Activated CD4-positive, alpha-beta T cell treated with anti-CD3 and anti-CD28 coated beads for 36 hours (primary cell): Measurements from ENCODE around the gene CCR5. TPM values are rescaled to one million over a fixed set of nuclear protein-coding genes. Genes with fewer than 3 reads are reported as not detected.

Experiments
- ATAC-seq: fragments of 200-7000 bp; cut with Tn5 transposase; one replicate; pipeline ENCODE4 v1.10.0; 2021; ENCODE audit warnings: mild to moderate bottlenecking, moderate library complexity
- CTCF ChIA-PET: fragments of 350-600 bp; sonication (Branson Sonifier 250); formaldehyde crosslinking; loops from one replicate; lab custom pipeline; 2021; ENCODE audit warnings: antibody characterized with exemption; lab: Charles Lee
- POLR2A ChIA-PET: fragments of 350-600 bp; sonication (Branson Sonifier 250); formaldehyde crosslinking; loops from one replicate; lab custom pipeline; 2021; ENCODE audit warnings: antibody characterized with exemption, inconsistent platforms; lab: Charles Lee
- DNase-seq: peaks from one replicate; pipeline ENCODE4 v3.0.0-alpha.2; 2020
- H3K27ac Mint-ChIP-seq: one replicate; pipeline ENCODE4 v1.8.0; 2021; ENCODE audit warnings: mixed read lengths
- H3K27me3 Mint-ChIP-seq: one replicate; pipeline ENCODE4 v1.8.0; 2021; ENCODE audit warnings: mixed read lengths
- H3K36me3 Mint-ChIP-seq: one replicate; pipeline ENCODE4 v1.8.0; 2021; ENCODE audit warnings: low read depth, mixed read lengths
- H3K4me1 Mint-ChIP-seq: one replicate; pipeline ENCODE4 v1.8.0; 2021; ENCODE audit warnings: mixed read lengths
- H3K4me3 Mint-ChIP-seq: one replicate; pipeline ENCODE4 v1.8.0; 2021; ENCODE audit warnings: mild to moderate bottlenecking, moderate library complexity, mixed read lengths
- H3K9me3 Mint-ChIP-seq: one replicate; pipeline ENCODE4 v1.8.0; 2021; ENCODE audit warnings: low read depth, mixed read lengths
- intact Hi-C, 2 experiments: fragments of 100-400 bp; cut with DNase I in 1 of 2; cut with micrococcal nuclease in 1 of 2; formaldehyde crosslinking; loops; one replicate each; pipeline versions ENCODE4 v1.14.2 to v1.15.1; 2022 to 2024; cut with DNase I, micrococcal nuclease
- total RNA-seq, 2 experiments: library from RNA; stranded (reverse); gene quantifications; one replicate each; pipeline ENCODE4 v1.2.3, GENCODE V29; 2021

Gene CCR5
- total RNA-seq, 2 experiments from 2014 or later: 0.14 to 0.25 TPM

- no peak for DNase-seq
- Mint-ChIP-seq H3K9me3 (no peaks in the 10 kb centered on the region), H3K4me1 (peaks cover 38% of the 10 kb centered on the region), H3K4me3 (no peak overlapping the region), H3K27ac (no peak overlapping the region), H3K27me3 (peaks cover 37% of the 10 kb centered on the region), H3K36me3 (no peaks in the 10 kb centered on the region)
- ATAC-seq: no peak
- CTCF ChIA-PET: interaction anchor here (1.9 to 2.6 kb wide), 2 partner anchors 11 to 445 kb away, joined by 4 to 17 read pairs; no protein-coding TSS in a partner anchor
- intact Hi-C loops: no loop called here
- POLR2A ChIA-PET: no interaction called here
Observed at GRCh38 chr3:46358466-46358865, 12.3 kb upstream of the CCR5 start.

GRCh38 chr3:46359733-46360493, 10.8 kb upstream of the CCR5 start:
- no peak overlapping the region for H3K27ac Mint-ChIP-seq
- intact Hi-C loops: loop anchor here (1.0 kb wide), 4 partner anchors 9 to 66 kb away; partner anchors contain the start of gene CCR5 (in 1 of the 2)
- POLR2A ChIA-PET: interaction anchor here (1.2 kb wide), 1 partner anchor 10 kb away, joined by 16 read pairs; the partner anchor contains the start of gene CCR5
- H3K4me1 Mint-ChIP-seq: peaks cover 27% of the 10 kb centered on the region
- DNase-seq: peak; percentile 57
- CTCF ChIA-PET: interaction anchor here (0.6 to 2.6 kb wide), 17 partner anchors 9 to 447 kb away, joined by 3 to 17 read pairs (median 3); partner anchors contain the start of gene CXCR6
- H3K9me3 Mint-ChIP-seq: no peaks in the 10 kb centered on the region
- peaks cover 42% of the 10 kb centered on the region for H3K27me3 Mint-ChIP-seq
- no peaks in the 10 kb centered on the region for H3K36me3 Mint-ChIP-seq
- ATAC-seq: peak; percentile 95
- no peak overlapping the region for H3K4me3 Mint-ChIP-seq

- ChIA-PET POLR2A (no interaction called here), CTCF (interaction anchor here (1.2 to 2.6 kb wide), 4 partner anchors 8 to 267 kb away, joined by 3 to 17 read pairs (median 4); no protein-coding TSS in a partner anchor)
- H3K27ac Mint-ChIP-seq: no peak overlapping the region
- H3K4me3 Mint-ChIP-seq: no peak overlapping the region
- DNase-seq: no peak
- ATAC-seq: no peak
- H3K27me3 Mint-ChIP-seq: peaks cover 38% of the 10 kb centered on the region
- H3K9me3 Mint-ChIP-seq: no peaks in the 10 kb centered on the region
- H3K36me3 Mint-ChIP-seq: no peaks in the 10 kb centered on the region
- intact Hi-C loops: loop anchor here (1.0 kb wide), 3 partner anchors 8 to 67 kb away; partner anchors contain the start of gene CCR5 (in 1 of the 2)
- H3K4me1 Mint-ChIP-seq: peaks cover 27% of the 10 kb centered on the region
Observed at GRCh38 chr3:46360907-46361306, 9.8 kb upstream of the CCR5 start.

GRCh38 chr3:46361408-46362283, 9.1 kb upstream of the CCR5 start:
- Mint-ChIP-seq H3K27me3 (peaks cover 36% of the 10 kb centered on the region), H3K36me3 (no peaks in the 10 kb centered on the region), H3K4me1 (peaks cover 27% of the 10 kb centered on the region), H3K27ac (no peak overlapping the region), H3K4me3 (no peak overlapping the region), H3K9me3 (no peaks in the 10 kb centered on the region)
- intact Hi-C loops: no loop called here
- DNase-seq: no peak
- CTCF ChIA-PET: interaction anchor here (1.4 kb wide), 1 partner anchor 65 kb away, joined by 3 read pairs; no protein-coding TSS in a partner anchor
- ATAC-seq: peak; percentile 38
- POLR2A ChIA-PET: no interaction called here

GRCh38 chr3:46365041-46365440, 5.7 kb upstream of the CCR5 start:
- DNase-seq (no peak), ATAC-seq (no peak)
- H3K9me3 Mint-ChIP-seq: no peaks in the 10 kb centered on the region
- H3K4me3 Mint-ChIP-seq: no peak overlapping the region
- H3K27ac Mint-ChIP-seq: no peak overlapping the region
- H3K36me3 Mint-ChIP-seq: no peaks in the 10 kb centered on the region
- H3K4me1 Mint-ChIP-seq: peaks cover 35% of the 10 kb centered on the region
- intact Hi-C loops: no loop called here
- ChIA-PET CTCF (interaction anchor here (1.0 to 1.4 kb wide), 3 partner anchors 12 to 88 kb away, joined by 3 to 5 read pairs (median 4); no protein-coding TSS in a partner anchor), POLR2A (no interaction called here)
- peaks cover 35% of the 10 kb centered on the region for H3K27me3 Mint-ChIP-seq

GRCh38 chr3:46365737-46366524, 4.8 kb upstream of the CCR5 start:
- Mint-ChIP-seq H3K27me3 (peaks cover 35% of the 10 kb centered on the region), H3K4me3 (no peak overlapping the region), H3K36me3 (no peaks in the 10 kb centered on the region), H3K4me1 (peaks cover 37% of the 10 kb centered on the region), H3K9me3 (no peaks in the 10 kb centered on the region), H3K27ac (no peak overlapping the region)
- no peak for DNase-seq
- ChIA-PET POLR2A (no interaction called here), CTCF (interaction anchor here (0.9 to 1.4 kb wide), 3 partner anchors 11 to 139 kb away, joined by 3 to 4 read pairs (median 3); no protein-coding TSS in a partner anchor)
- intact Hi-C loops: no loop called here
- ATAC-seq: no peak

- peaks cover 41% of the 10 kb centered on the region for H3K27me3 Mint-ChIP-seq
- ATAC-seq: no peak
- H3K4me1 Mint-ChIP-seq: peaks cover 36% of the 10 kb centered on the region
- DNase-seq: no peak
- ChIA-PET CTCF (interaction anchor here (0.5 to 5.9 kb wide), 11 partner anchors 8 to 437 kb away, joined by 3 to 49 read pairs (median 5); partner anchors contain the start of gene CCR2), POLR2A (no interaction called here)
- H3K27ac Mint-ChIP-seq: no peak overlapping the region
- no peak overlapping the region for H3K4me3 Mint-ChIP-seq
- H3K36me3 Mint-ChIP-seq: no peaks in the 10 kb centered on the region
- H3K9me3 Mint-ChIP-seq: no peaks in the 10 kb centered on the region
- intact Hi-C loops: loop anchor here in 1 of 2 experiments (2.0 kb wide), 1 partner anchor 277 kb away; no protein-coding TSS in a partner anchor
Observed at GRCh38 chr3:46367811-46368210, 2.9 kb upstream of the CCR5 start.

GRCh38 chr3:46368569-46368968, 2.2 kb upstream of the CCR5 start:
- ATAC-seq (peak; percentile 22), DNase-seq (peak; percentile 65)
- peak overlapping the region; percentile 32 for H3K27ac Mint-ChIP-seq
- intact Hi-C loops: loop anchor here in 1 of 2 experiments (2.0 kb wide), 1 partner anchor 278 kb away; no protein-coding TSS in a partner anchor
- CTCF ChIA-PET: interaction anchor here (1.3 to 5.9 kb wide), 14 partner anchors 9 to 430 kb away, joined by 3 to 49 read pairs (median 6); partner anchors contain the start of gene CCR2
- POLR2A ChIA-PET: interaction anchor here (0.7 to 2.7 kb wide), 5 partner anchors 9 to 387 kb away, joined by 3 to 16 read pairs (median 8); no protein-coding TSS in a partner anchor
- no peaks in the 10 kb centered on the region for H3K9me3 Mint-ChIP-seq
- H3K4me1 Mint-ChIP-seq: peaks cover 36% of the 10 kb centered on the region
- peaks cover 47% of the 10 kb centered on the region for H3K27me3 Mint-ChIP-seq
- H3K36me3 Mint-ChIP-seq: no peaks in the 10 kb centered on the region
- no peak overlapping the region for H3K4me3 Mint-ChIP-seq

GRCh38 chr3:46369151-46369550, 1.6 kb upstream of the CCR5 start:
- POLR2A ChIA-PET: interaction anchor here (0.7 to 2.7 kb wide), 11 partner anchors 9 to 388 kb away, joined by 3 to 23 read pairs (median 6); partner anchors contain the start of gene CCR2

More at GRCh38 chr3:46369151-46369550, 1.6 kb upstream of the CCR5 start:
- CTCF ChIA-PET: interaction anchor here (0.9 to 5.9 kb wide), 19 partner anchors 9 to 432 kb away, joined by 4 to 49 read pairs (median 6); partner anchors contain the start of genes CCR2 and CXCR6
- Mint-ChIP-seq H3K27me3 (peaks cover 44% of the 10 kb centered on the region), H3K36me3 (no peaks in the 10 kb centered on the region), H3K27ac (peak overlapping the region; percentile 22), H3K4me3 (no peak overlapping the region), H3K4me1 (peaks cover 36% of the 10 kb centered on the region), H3K9me3 (no peaks in the 10 kb centered on the region)
- intact Hi-C loops: loop anchor here (1.0 to 2.0 kb wide), 6 partner anchors 9 to 278 kb away; partner anchors contain the start of genes CCR5AS (in 1 of the 2) and CCRL2 (in 1 of the 2)
- ATAC-seq (peak; percentile 11), DNase-seq (no peak)
